Neural progenitor cell (in vitro differentiated cells): ENCODE results near the gene PRKAG2. TPM values are rescaled to one million over a fixed set of nuclear protein-coding genes. Genes with fewer than 3 reads are reported as not detected.

ENCODE experiments used
- DNase-seq: peaks from one replicate; pipeline ENCODE4 v3.0.0-alpha.2; 2016; ENCODE audit warnings: low spot score
- H2AFZ ChIP-seq: fragments of 200-600 bp; sonication (generic); replicated peaks from 2 replicates; pipeline ENCODE4 v1.6.1; 2016; ENCODE audit warnings: antibody characterized with exemption
- H3F3A ChIP-seq: fragments of 200-600 bp; sonication (generic); 2 replicates; pipeline ENCODE4 v1.6.1; 2016; ENCODE audit warnings: antibody characterized with exemption, low read depth
- H3K27ac ChIP-seq: fragments of 200-600 bp; sonication (generic); 2 replicates; pipeline ENCODE4 v1.5.1; 2016; ENCODE audit warnings: mild to moderate bottlenecking
- H3K27me3 ChIP-seq: fragments of 200-600 bp; sonication (generic); 2 replicates; pipeline ENCODE4 v1.6.1; 2016; ENCODE audit warnings: mild to moderate bottlenecking, moderate library complexity
- H3K36me3 ChIP-seq: fragments of 200-600 bp; sonication (generic); 2 replicates; pipeline ENCODE4 v1.5.1; 2016
- H3K4me1 ChIP-seq: fragments of 200-600 bp; sonication (generic); 2 replicates; pipeline ENCODE4 v1.6.1; 2016; ENCODE audit warnings: mixed run types
- H3K4me2 ChIP-seq: fragments of 200-600 bp; sonication (generic); 2 replicates; pipeline ENCODE4 v1.6.1; 2016
- H3K4me3 ChIP-seq: fragments of 200-600 bp; sonication (generic); 2 replicates; pipeline ENCODE4 v1.5.1; 2016
- H3K79me2 ChIP-seq: fragments of 200-600 bp; sonication (generic); 2 replicates; pipeline ENCODE4 v1.6.1; 2016; ENCODE audit warnings: low read depth
- H3K9ac ChIP-seq: fragments of 200-600 bp; sonication (generic); 2 replicates; pipeline ENCODE4 v1.6.1; 2016
- H3K9me3 ChIP-seq: fragments of 200-600 bp; sonication (generic); 2 replicates; pipeline ENCODE4 v1.5.1; 2016; ENCODE audit warnings: low read depth
- H4K20me1 ChIP-seq: fragments of 200-600 bp; sonication (generic); 2 replicates; pipeline ENCODE4 v1.6.1; 2016; ENCODE audit warnings: low read depth
- H3K27ac Mint-ChIP-seq: 3 replicates; pipeline ENCODE4 v1.8.0; 2021; ENCODE audit warnings: mixed read lengths
- H3K27me3 Mint-ChIP-seq: 2 replicates; pipeline ENCODE4 v1.8.0; 2022; ENCODE audit warnings: low read depth, mild to moderate bottlenecking, inconsistent platforms, moderate library complexity, mixed read lengths; ENCODE audit not compliant: insufficient read depth
- H3K36me3 Mint-ChIP-seq: 3 replicates; pipeline ENCODE4 v1.8.0; 2021; ENCODE audit warnings: mixed read lengths
- H3K4me1 Mint-ChIP-seq: 3 replicates; pipeline ENCODE4 v1.8.0; 2021; ENCODE audit warnings: mixed read lengths
- H3K4me3 Mint-ChIP-seq: 3 replicates; pipeline ENCODE4 v1.8.0; 2021; ENCODE audit warnings: mild to moderate bottlenecking, moderate library complexity, mixed read lengths
- H3K9me3 Mint-ChIP-seq: 3 replicates; pipeline ENCODE4 v1.8.0; 2020; ENCODE audit warnings: mixed read lengths
- EZH2 ChIP-seq: fragments of 200-600 bp; sonication (generic); IDR thresholded peaks from 2 replicates; pipeline ENCODE4 v1.6.1; 2017; ENCODE audit warnings: antibody characterized with exemption, mild to moderate bottlenecking, moderate library complexity
- EZH2phosphoT487 ChIP-seq: fragments of 200-600 bp; sonication (generic); IDR thresholded peaks from 2 replicates; pipeline ENCODE4 v1.6.1; 2017; ENCODE audit warnings: antibody characterized with exemption
- total RNA-seq: library from RNA; depleted of rRNA; stranded (reverse); fragments of >200 nt; gene quantifications from 2 replicates; pipeline ENCODE4 v1.2.3, GENCODE V29; 2015; ENCODE audit warnings: low replicate concordance
- TF ChIP-seq, protein P1 (sequence below): fragments of 200-600 bp; sonication (generic); IDR thresholded peaks from 2 replicates; pipeline ENCODE4 v1.5.1; 2017; ENCODE audit warnings: antibody characterized with exemption, mild to moderate bottlenecking

Gene PRKAG2
- total RNA-seq, 1 donor from 2014 or later: 11.4 TPM

DNA sequence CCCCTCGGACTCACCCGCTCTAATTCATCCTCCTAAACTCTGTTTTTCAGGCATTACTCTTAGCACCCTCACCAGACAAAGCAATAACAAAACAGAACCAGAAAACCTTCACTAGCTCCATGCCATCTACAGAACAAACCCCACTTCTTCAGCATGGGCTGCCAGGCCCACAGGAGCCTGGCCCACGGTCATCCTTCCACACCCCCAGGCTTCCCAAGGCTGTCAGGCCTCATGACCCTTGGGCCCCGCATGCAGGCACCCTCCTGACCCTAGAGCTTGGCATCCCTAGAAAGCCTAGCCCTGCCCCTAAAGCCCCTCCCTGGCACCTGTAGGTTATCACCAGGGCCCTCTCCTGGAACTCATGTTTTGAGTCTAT is 59.6 kb downstream of the PRKAG2 start:
- no peak for DNase-seq
- Mint-ChIP-seq H3K27ac (peak overlapping the region; percentile 17), H3K9me3 (no peaks in the 10 kb centered on the region), H3K4me1 (peaks cover 20% of the 10 kb centered on the region), H3K36me3 (no peaks in the 10 kb centered on the region), H3K4me3 (no peak overlapping the region), H3K27me3 (peaks cover 23% of the 10 kb centered on the region)
- H3K9me3 ChIP-seq: no peaks in the 10 kb centered on the region
- no peaks in the 10 kb centered on the region for H3K79me2 ChIP-seq
- H2AFZ ChIP-seq: no peak overlapping the region
- no peak overlapping the region for H3K9ac ChIP-seq
- no peak for TF ChIP-seq EZH2
- H3K27ac ChIP-seq: no peak overlapping the region
- H3F3A ChIP-seq: peaks cover 11% of the 10 kb centered on the region
- no peaks in the 10 kb centered on the region for H3K36me3 ChIP-seq
- H3K27me3 ChIP-seq: peaks cover 33% of the 10 kb centered on the region
- no peak overlapping the region for H3K4me3 ChIP-seq
- peaks cover 19% of the 10 kb centered on the region for H4K20me1 ChIP-seq
- H3K4me1 ChIP-seq: peaks cover 20% of the 10 kb centered on the region
- H3K4me2 ChIP-seq: no peak overlapping the region

DNA sequence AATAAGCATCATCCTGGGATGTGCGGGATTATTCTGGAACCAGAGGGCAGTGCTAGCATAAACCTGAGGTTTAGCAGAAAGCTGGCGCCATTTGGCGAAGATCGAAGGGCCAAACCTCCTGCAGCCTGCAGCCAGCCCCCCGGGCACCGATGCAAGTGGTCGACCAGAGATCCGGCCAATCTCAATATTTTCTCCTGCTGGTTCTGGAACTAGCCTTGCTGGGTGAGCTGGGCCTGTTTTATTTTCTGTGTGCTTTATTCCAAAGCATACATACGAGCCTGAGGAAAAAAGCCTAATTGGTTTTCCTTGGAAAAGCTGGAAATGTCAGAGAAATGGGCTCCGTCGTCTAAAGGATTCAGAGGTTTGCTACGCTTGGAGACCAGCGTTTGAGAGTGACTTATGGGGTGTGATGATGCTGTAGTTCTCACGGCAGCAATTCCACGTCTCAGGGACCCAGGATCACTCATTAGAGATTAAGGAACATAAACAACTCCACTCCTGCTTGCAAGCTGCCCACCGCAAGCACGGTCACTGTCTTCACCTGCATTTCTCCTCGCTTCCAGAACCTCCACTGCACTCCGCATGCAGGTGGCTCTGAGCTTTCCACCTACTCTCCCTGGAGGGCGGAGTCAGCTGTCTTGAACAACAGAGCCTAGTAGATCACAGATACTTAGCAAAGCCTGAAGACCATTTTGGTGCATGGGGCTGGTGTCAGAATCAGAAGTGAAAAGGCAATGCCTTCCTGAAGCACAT is 60.2 kb downstream of the PRKAG2 start:
- H3K79me2 ChIP-seq: no peaks in the 10 kb centered on the region
- no peaks in the 10 kb centered on the region for H3K36me3 ChIP-seq
- H3F3A ChIP-seq: peaks cover 11% of the 10 kb centered on the region
- Mint-ChIP-seq H3K4me3 (no peak overlapping the region), H3K27ac (no peak overlapping the region), H3K27me3 (peaks cover 23% of the 10 kb centered on the region), H3K4me1 (peaks cover 20% of the 10 kb centered on the region), H3K36me3 (no peaks in the 10 kb centered on the region), H3K9me3 (no peaks in the 10 kb centered on the region)
- H3K4me3 ChIP-seq: no peak overlapping the region
- peaks cover 33% of the 10 kb centered on the region for H3K27me3 ChIP-seq
- H3K9ac ChIP-seq: no peak overlapping the region
- no peak overlapping the region for H2AFZ ChIP-seq
- no peak for DNase-seq
- H3K9me3 ChIP-seq: no peaks in the 10 kb centered on the region
- no peak overlapping the region for H3K27ac ChIP-seq
- H4K20me1 ChIP-seq: peaks cover 19% of the 10 kb centered on the region
- TF ChIP-seq EZH2 (no peak), EZH2phosphoT487 (no peak)
- TF ChIP-seq, protein P1, sequence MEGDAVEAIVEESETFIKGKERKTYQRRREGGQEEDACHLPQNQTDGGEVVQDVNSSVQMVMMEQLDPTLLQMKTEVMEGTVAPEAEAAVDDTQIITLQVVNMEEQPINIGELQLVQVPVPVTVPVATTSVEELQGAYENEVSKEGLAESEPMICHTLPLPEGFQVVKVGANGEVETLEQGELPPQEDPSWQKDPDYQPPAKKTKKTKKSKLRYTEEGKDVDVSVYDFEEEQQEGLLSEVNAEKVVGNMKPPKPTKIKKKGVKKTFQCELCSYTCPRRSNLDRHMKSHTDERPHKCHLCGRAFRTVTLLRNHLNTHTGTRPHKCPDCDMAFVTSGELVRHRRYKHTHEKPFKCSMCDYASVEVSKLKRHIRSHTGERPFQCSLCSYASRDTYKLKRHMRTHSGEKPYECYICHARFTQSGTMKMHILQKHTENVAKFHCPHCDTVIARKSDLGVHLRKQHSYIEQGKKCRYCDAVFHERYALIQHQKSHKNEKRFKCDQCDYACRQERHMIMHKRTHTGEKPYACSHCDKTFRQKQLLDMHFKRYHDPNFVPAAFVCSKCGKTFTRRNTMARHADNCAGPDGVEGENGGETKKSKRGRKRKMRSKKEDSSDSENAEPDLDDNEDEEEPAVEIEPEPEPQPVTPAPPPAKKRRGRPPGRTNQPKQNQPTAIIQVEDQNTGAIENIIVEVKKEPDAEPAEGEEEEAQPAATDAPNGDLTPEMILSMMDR: no peak
- H3K4me1 ChIP-seq: peaks cover 20% of the 10 kb centered on the region
- H3K4me2 ChIP-seq: no peak overlapping the region

DNA sequence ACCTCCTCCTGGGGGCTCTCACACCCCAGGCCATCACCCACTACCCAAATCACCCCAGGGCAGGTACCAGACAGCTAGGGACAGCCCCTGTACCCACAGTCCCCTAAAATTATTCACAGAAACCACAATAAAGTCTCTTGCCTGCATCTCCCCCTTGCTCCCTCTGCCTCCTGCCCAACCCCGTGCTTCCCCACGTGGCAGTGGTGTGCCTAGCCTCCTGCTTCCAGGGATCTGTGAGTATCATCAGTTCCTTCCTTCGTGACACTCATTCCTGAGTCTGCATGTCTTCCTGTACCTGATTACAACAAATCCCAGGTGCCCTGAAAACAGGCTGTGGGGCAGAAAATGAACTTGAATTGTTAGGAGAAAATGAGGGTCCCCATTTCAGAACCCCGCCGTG is 61.5 kb downstream of the PRKAG2 start:
- Mint-ChIP-seq H3K4me3 (peak overlapping the region; percentile 54), H3K27ac (no peak overlapping the region)
- peaks cover 11% of the 10 kb centered on the region for H3F3A ChIP-seq

More for the DNA sequence above, 61.5 kb downstream of the PRKAG2 start:
- peaks cover 33% of the 10 kb centered on the region for H3K27me3 ChIP-seq
- H3K4me1 ChIP-seq: peaks cover 20% of the 10 kb centered on the region
- H3K36me3 Mint-ChIP-seq: no peaks in the 10 kb centered on the region
- no peaks in the 10 kb centered on the region for H3K9me3 ChIP-seq
- TF ChIP-seq, protein P1: no peak
- TF ChIP-seq EZH2phosphoT487: no peak
- TF ChIP-seq EZH2: no peak
- H4K20me1 ChIP-seq: peaks cover 19% of the 10 kb centered on the region
- H3K9ac ChIP-seq: no peak overlapping the region
- H2AFZ ChIP-seq: no peak overlapping the region
- no peak overlapping the region for H3K27ac ChIP-seq
- peaks cover 20% of the 10 kb centered on the region for H3K4me1 Mint-ChIP-seq
- no peaks in the 10 kb centered on the region for H3K79me2 ChIP-seq
- H3K4me2 ChIP-seq: no peak overlapping the region
- H3K36me3 ChIP-seq: no peaks in the 10 kb centered on the region
- peaks cover 23% of the 10 kb centered on the region for H3K27me3 Mint-ChIP-seq
- H3K9me3 Mint-ChIP-seq: no peaks in the 10 kb centered on the region
- no peak for DNase-seq
- no peak overlapping the region for H3K4me3 ChIP-seq
